Hepatocyte (in vitro differentiated cells): ENCODE measurements around the gene TMIE. TPM values are rescaled to one million over a fixed set of nuclear protein-coding genes. Genes with fewer than 3 reads are reported as not detected.

ENCODE experiments used
- DNase-seq: peaks from one replicate; pipeline ENCODE4 v3.0.0-alpha.2; 2016; ENCODE audit warnings: low spot score
- H2AFZ ChIP-seq: fragments of 200-600 bp; sonication (generic); 2 replicates; pipeline ENCODE4 v1.6.0; 2016; ENCODE audit warnings: antibody characterized with exemption, mild to moderate bottlenecking
- H3K27ac ChIP-seq: fragments of 200-600 bp; sonication (generic); 2 replicates; pipeline ENCODE4 v1.5.1; 2016; ENCODE audit warnings: mild to moderate bottlenecking
- H3K27me3 ChIP-seq: fragments of 200-600 bp; sonication (generic); 2 replicates; pipeline ENCODE4 v1.6.1; 2016
- H3K36me3 ChIP-seq: fragments of 200-600 bp; sonication (generic); replicated peaks from 2 replicates; pipeline ENCODE4 v1.5.1; 2016; ENCODE audit warnings: low read depth; ENCODE audit not compliant: insufficient read depth
- H3K4me1 ChIP-seq: fragments of 200-600 bp; sonication (generic); 2 replicates; pipeline ENCODE4 v1.5.1; 2016; ENCODE audit warnings: mild to moderate bottlenecking, moderate library complexity; ENCODE audit not compliant: insufficient read depth
- H3K4me2 ChIP-seq: fragments of 200-600 bp; sonication (generic); 2 replicates; pipeline ENCODE4 v1.6.0; 2016
- H3K4me3 ChIP-seq: fragments of 200-600 bp; sonication (generic); 2 replicates; pipeline ENCODE4 v1.5.1; 2016; ENCODE audit warnings: mild to moderate bottlenecking
- H3K79me2 ChIP-seq: fragments of 200-600 bp; sonication (generic); 2 replicates; pipeline ENCODE4 v1.6.0; 2017; ENCODE audit warnings: mild to moderate bottlenecking
- H3K9me2 ChIP-seq: fragments of 200-600 bp; sonication (generic); replicated peaks from 2 replicates; pipeline ENCODE4 v1.6.0; 2017; ENCODE audit warnings: mild to moderate bottlenecking; ENCODE audit not compliant: insufficient read depth
- H3K9me3 ChIP-seq: fragments of 200-600 bp; sonication (generic); 2 replicates; pipeline ENCODE4 v1.5.1; 2016; ENCODE audit warnings: low read depth, mild to moderate bottlenecking
- H4K20me1 ChIP-seq: fragments of 200-600 bp; sonication (generic); 2 replicates; pipeline ENCODE4 v1.6.0; 2016; ENCODE audit warnings: mild to moderate bottlenecking; ENCODE audit not compliant: insufficient read depth, poor library complexity, severe bottlenecking
- CTCF ChIP-seq: fragments of 200-600 bp; sonication (generic); IDR thresholded peaks from 2 replicates; pipeline ENCODE4 v1.5.1; 2016; ENCODE audit warnings: antibody characterized with exemption, mild to moderate bottlenecking; ENCODE audit not compliant: poor library complexity
- EZH2 ChIP-seq: fragments of 200-600 bp; sonication (generic); IDR thresholded peaks from 2 replicates; pipeline ENCODE4 v1.6.1; 2016; ENCODE audit warnings: antibody characterized with exemption, mild to moderate bottlenecking, borderline replicate concordance
- EZH2phosphoT487 ChIP-seq: fragments of 200-600 bp; sonication (generic); IDR thresholded peaks from one replicate; pipeline ENCODE4 v1.6.1; 2018; ENCODE audit warnings: antibody characterized with exemption, mild to moderate bottlenecking, low read depth, moderate library complexity; ENCODE audit not compliant: unreplicated experiment, severe bottlenecking
- WGBS: methylation state at CpG from one replicate; pipeline ENCODE4 v1.1.6; 2016; ENCODE audit warnings: low lambda C conversion rate; ENCODE audit errors: missing lambda C conversion rate; 5-methylcytosine and 5-hydroxymethylcytosine counted together
- polyA plus RNA-seq: library from polyadenylated mRNA; unstranded; fragments of >200 nt; fragmentation: Nextera tagmentation; extraction: Ambion mirVana; gene quantifications from 2 replicates; pipeline ENCODE4 v1.2.1, GENCODE V29; 2016
- total RNA-seq: library from RNA; depleted of rRNA; stranded (reverse); fragments of >200 nt; gene quantifications from 2 replicates; pipeline ENCODE4 v1.2.3, GENCODE V29; 2014

TMIE gene
- total and polyA plus RNA-seq, 2 experiments from 2014 or later, result 0.37 to 0.51 TPM

DNA sequence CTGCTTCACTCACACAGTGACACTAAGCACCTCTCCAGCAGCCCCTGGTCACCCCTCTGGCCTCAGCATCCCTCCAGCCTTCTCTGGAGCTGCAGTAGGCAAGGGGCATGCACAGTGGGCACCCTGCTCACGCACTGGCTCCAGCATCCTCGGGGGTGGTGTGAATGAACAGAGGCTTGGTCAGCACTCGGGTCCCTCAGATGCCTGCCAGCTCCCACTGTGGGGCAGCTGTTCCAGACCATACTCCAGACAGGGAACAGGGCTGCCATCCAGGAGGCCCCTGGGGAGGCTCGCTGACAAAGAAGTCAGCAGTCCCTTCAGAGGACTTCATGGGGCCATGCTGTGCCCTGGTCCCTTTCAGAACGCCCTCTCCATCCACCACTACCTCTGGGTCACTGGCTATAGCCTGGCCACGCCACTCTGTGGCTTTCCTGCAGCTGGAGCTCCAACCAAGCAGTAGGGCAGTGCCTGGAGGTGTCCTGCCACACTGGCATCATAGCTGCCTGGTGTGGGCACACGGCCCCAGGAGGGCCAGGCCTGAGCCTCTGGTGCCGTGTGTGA, 34.1 kb upstream of the TMIE start:
- no peaks in the 10 kb centered on the region for H4K20me1 ChIP-seq
- TF ChIP-seq CTCF, result no peak
- no peak for TF ChIP-seq EZH2
- TF ChIP-seq EZH2phosphoT487, result no peak
- H3K36me3 ChIP-seq, result no peaks in the 10 kb centered on the region
- no peak overlapping the region for H2AFZ ChIP-seq
- DNase-seq, result no peak
- H3K27me3 ChIP-seq, result no peaks in the 10 kb centered on the region
- no peak overlapping the region for H3K4me2 ChIP-seq
- peaks cover 17% of the 10 kb centered on the region for H3K4me1 ChIP-seq
- no peaks in the 10 kb centered on the region for H3K9me3 ChIP-seq
- no peaks in the 10 kb centered on the region for H3K79me2 ChIP-seq
- H3K27ac ChIP-seq, result no peak overlapping the region
- 95% methylated on average over 8 of the region's 8 CpGs for WGBS
- no peak overlapping the region for H3K4me3 ChIP-seq
- no peaks in the 10 kb centered on the region for H3K9me2 ChIP-seq

DNA sequence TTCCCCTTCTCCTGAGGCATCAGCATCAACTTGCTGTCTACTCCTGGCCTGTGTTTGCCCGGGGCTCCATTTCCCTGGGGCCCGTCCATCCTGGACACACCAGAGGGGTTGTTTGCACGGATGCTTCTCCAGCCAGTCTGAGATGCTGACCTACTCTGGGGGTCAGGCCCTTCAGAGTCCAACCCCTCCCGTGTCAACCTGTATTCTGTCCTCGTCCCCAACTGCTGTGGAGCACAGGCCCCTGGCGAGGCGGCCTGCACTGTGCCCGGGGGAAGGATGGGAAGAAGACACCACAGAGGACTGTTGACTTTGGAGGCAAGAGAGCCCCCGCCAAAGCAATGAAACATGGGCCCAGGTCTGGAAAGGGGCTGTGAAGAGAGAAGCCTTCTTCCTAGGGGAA, 33.5 kb upstream of the TMIE start:
- Histone ChIP-seq H3K79me2 (no peaks in the 10 kb centered on the region), H3K36me3 (no peaks in the 10 kb centered on the region), H3K27me3 (no peaks in the 10 kb centered on the region), H3K4me1 (peaks cover 13% of the 10 kb centered on the region), H2AFZ (no peak overlapping the region), H3K27ac (no peak overlapping the region), H3K4me3 (no peak overlapping the region), H3K9me3 (no peaks in the 10 kb centered on the region), H4K20me1 (no peaks in the 10 kb centered on the region), H3K9me2 (no peaks in the 10 kb centered on the region), H3K4me2 (no peak overlapping the region)
- TF ChIP-seq EZH2, result no peak
- no peak for TF ChIP-seq EZH2phosphoT487
- no peak for TF ChIP-seq CTCF
- WGBS, result 90% methylated on average over 9 of the region's 9 CpGs
- no peak for DNase-seq

- H4K20me1 ChIP-seq, result no peaks in the 10 kb centered on the region
- no peak for DNase-seq
- peaks cover 9% of the 10 kb centered on the region for H3K4me1 ChIP-seq
- H3K4me3 ChIP-seq, result no peak overlapping the region
- no peak overlapping the region for H3K4me2 ChIP-seq
- H2AFZ ChIP-seq, result no peak overlapping the region
- no peaks in the 10 kb centered on the region for H3K9me2 ChIP-seq
- H3K27ac ChIP-seq, result no peak overlapping the region
- no peaks in the 10 kb centered on the region for H3K9me3 ChIP-seq
- TF ChIP-seq EZH2phosphoT487 (no peak), CTCF (no peak), EZH2 (no peak)
- H3K36me3 ChIP-seq, result no peaks in the 10 kb centered on the region
- no peaks in the 10 kb centered on the region for H3K79me2 ChIP-seq
- no peaks in the 10 kb centered on the region for H3K27me3 ChIP-seq
- WGBS, result 80% methylated on average over 8 of the region's 8 CpGs
These were observed 33.1 kb upstream of the TMIE start for GRCh38 chr3:46668116-46668515.
